HepG2 (cell line): Measurements from ENCODE around the gene PDK2. TPM values are rescaled to one million over a fixed set of nuclear protein-coding genes. Genes with fewer than 3 reads are reported as not detected.

Experiments
- IRF2 ChIP-seq: IDR thresholded peaks from 2 replicates; pipeline ENCODE4 v1.6.1; 2018; ENCODE audit warnings: missing genetic modification reagents, missing compliant biosample characterization
- MAZ ChIP-seq, 2 experiments: sonication (generic) in 1 of 2; formaldehyde crosslinking in 1 of 2; IDR thresholded peaks; 2 replicates each; pipeline versions ENCODE4 v1.5.0 to v1.6.1; 2012 to 2020; ENCODE audit warnings: low read depth in 2 of 2, mild to moderate bottlenecking in 2 of 2, borderline replicate concordance in 1 of 2, improper control_type of control experiment in 1 of 2, low read length in 1 of 2, missing genetic modification reagents in 1 of 2, moderate library complexity in 1 of 2
- MTA3 ChIP-seq: sonication (generic); formaldehyde crosslinking; IDR thresholded peaks from 2 replicates; pipeline ENCODE4 v1.4.0; 2020; ENCODE audit warnings: missing genetic modification reagents
- POLR2G ChIP-seq: fragments of 200-400 bp; formaldehyde crosslinking; IDR thresholded peaks from 2 replicates; pipeline ENCODE4 v1.6.1; 2018; ENCODE audit warnings: mild to moderate bottlenecking, low read depth, low read length, moderate library complexity
- SAFB2 ChIP-seq: sonication (generic); formaldehyde crosslinking; IDR thresholded peaks from 2 replicates; pipeline ENCODE4 v1.5.1; 2020; ENCODE audit warnings: missing genetic modification reagents, low read depth, mild to moderate bottlenecking, borderline replicate concordance
- ZBTB4 ChIP-seq: sonication (generic); formaldehyde crosslinking; IDR thresholded peaks from 2 replicates; pipeline ENCODE4 v1.4.0; 2020; ENCODE audit warnings: missing genetic modification reagents, mild to moderate bottlenecking, borderline replicate concordance
- ZNF24 ChIP-seq: fragments of 450-650 bp; IDR thresholded peaks from 2 replicates; pipeline ENCODE4 v1.6.1; 2017; ENCODE audit warnings: antibody characterized with exemption, mild to moderate bottlenecking
- ZNF598 ChIP-seq: sonication (generic); formaldehyde crosslinking; IDR thresholded peaks from 2 replicates; pipeline ENCODE4 v1.5.1; 2020; ENCODE audit warnings: mild to moderate bottlenecking, missing genetic modification reagents, borderline replicate concordance
- ZNF782 ChIP-seq: sonication (generic); formaldehyde crosslinking; IDR thresholded peaks from 2 replicates; pipeline ENCODE4 v1.4.0; 2020; ENCODE audit warnings: missing genetic modification reagents, mild to moderate bottlenecking, borderline replicate concordance
- ZSCAN20 ChIP-seq: sonication (generic); formaldehyde crosslinking; IDR thresholded peaks from 2 replicates; pipeline ENCODE4 v1.4.0; 2020; ENCODE audit warnings: missing genetic modification reagents, mild to moderate bottlenecking, borderline replicate concordance
- polyA plus RNA-seq, 8 experiments: library from polyadenylated mRNA; depleted of rRNA in 3 of 8; stranded (reverse) in 7 of 8; unstranded in 1 of 8; fragments of >200 nt; fragmentation: Illumina TruSeq in 4 of 8; extraction: Trizol in 4 of 8; gene quantifications; 2 replicates each; pipeline versions ENCODE4 v1.2.1 to v1.2.3, GENCODE V29; 2011 to 2016; ENCODE audit warnings: low read depth in 4 of 8, missing spikeins in 1 of 8, mixed read lengths in 1 of 8; ENCODE audit not compliant: insufficient read depth in 1 of 8
- total RNA-seq, 5 experiments: library from RNA; depleted of rRNA; stranded (reverse); fragments of >200 nt; fragmentation: Illumina TruSeq; extraction: Trizol; gene quantifications; 2 replicates each; pipeline ENCODE4 v1.2.3, GENCODE V29; 2016; ENCODE audit warnings: low read depth in 1 of 5
- TF ChIP-seq, protein P1 (sequence below): sonication (generic); formaldehyde crosslinking; IDR thresholded peaks from 2 replicates; pipeline ENCODE4 v1.5.1; 2020; ENCODE audit warnings: mild to moderate bottlenecking, missing genetic modification reagents, borderline replicate concordance
- TF ChIP-seq, protein P2 (sequence below): sonication (generic); formaldehyde crosslinking; IDR thresholded peaks from 2 replicates; pipeline ENCODE4 v1.4.0; 2020; ENCODE audit warnings: missing genetic modification reagents
- TF ChIP-seq, protein P3 (sequence below), 2 experiments: sonication (generic) in 1 of 2; formaldehyde crosslinking in 1 of 2; IDR thresholded peaks; 2 replicates each; pipeline versions ENCODE4 v1.5.1 to v1.6.1; 2011 to 2020; ENCODE audit warnings: borderline replicate concordance in 1 of 2, low read depth in 1 of 2, low read length in 1 of 2, mild to moderate bottlenecking in 1 of 2, missing genetic modification reagents in 1 of 2, moderate library complexity in 1 of 2

The PDK2 gene
- total and polyA plus RNA-seq, 2 of the 13 experiments (the other 11 are each of a cell fraction or from before 2014, with no cell fraction given), result 18.5 to 59.7 TPM

GRCh38 chr17:50111673-50112655, 16.8 kb downstream of the PDK2 start (continued):
- TF ChIP-seq, protein P1, sequence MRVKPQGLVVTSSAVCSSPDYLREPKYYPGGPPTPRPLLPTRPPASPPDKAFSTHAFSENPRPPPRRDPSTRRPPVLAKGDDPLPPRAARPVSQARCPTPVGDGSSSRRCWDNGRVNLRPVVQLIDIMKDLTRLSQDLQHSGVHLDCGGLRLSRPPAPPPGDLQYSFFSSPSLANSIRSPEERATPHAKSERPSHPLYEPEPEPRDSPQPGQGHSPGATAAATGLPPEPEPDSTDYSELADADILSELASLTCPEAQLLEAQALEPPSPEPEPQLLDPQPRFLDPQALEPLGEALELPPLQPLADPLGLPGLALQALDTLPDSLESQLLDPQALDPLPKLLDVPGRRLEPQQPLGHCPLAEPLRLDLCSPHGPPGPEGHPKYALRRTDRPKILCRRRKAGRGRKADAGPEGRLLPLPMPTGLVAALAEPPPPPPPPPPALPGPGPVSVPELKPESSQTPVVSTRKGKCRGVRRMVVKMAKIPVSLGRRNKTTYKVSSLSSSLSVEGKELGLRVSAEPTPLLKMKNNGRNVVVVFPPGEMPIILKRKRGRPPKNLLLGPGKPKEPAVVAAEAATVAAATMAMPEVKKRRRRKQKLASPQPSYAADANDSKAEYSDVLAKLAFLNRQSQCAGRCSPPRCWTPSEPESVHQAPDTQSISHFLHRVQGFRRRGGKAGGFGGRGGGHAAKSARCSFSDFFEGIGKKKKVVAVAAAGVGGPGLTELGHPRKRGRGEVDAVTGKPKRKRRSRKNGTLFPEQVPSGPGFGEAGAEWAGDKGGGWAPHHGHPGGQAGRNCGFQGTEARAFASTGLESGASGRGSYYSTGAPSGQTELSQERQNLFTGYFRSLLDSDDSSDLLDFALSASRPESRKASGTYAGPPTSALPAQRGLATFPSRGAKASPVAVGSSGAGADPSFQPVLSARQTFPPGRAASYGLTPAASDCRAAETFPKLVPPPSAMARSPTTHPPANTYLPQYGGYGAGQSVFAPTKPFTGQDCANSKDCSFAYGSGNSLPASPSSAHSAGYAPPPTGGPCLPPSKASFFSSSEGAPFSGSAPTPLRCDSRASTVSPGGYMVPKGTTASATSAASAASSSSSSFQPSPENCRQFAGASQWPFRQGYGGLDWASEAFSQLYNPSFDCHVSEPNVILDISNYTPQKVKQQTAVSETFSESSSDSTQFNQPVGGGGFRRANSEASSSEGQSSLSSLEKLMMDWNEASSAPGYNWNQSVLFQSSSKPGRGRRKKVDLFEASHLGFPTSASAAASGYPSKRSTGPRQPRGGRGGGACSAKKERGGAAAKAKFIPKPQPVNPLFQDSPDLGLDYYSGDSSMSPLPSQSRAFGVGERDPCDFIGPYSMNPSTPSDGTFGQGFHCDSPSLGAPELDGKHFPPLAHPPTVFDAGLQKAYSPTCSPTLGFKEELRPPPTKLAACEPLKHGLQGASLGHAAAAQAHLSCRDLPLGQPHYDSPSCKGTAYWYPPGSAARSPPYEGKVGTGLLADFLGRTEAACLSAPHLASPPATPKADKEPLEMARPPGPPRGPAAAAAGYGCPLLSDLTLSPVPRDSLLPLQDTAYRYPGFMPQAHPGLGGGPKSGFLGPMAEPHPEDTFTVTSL (CRISPR knock-in tag), result 0 out of 2 replicates have a peak, but pooled peaks have one; percentile 35
- TF ChIP-seq POLR2G (peak; percentile 56; the same call in 1 of the 2 replicates), ZNF24 (no peak), ZNF598 (CRISPR knock-in tag) (0 out of 2 replicates have a peak, but pooled peaks have one; percentile 1), ZBTB4 (CRISPR knock-in tag) (no peak), ZNF782 (CRISPR knock-in tag) (peak; percentile 71; the same call in 1 of the 2 replicates), IRF2 (CRISPR knock-in tag) (peak; percentile 26; the same call in 1 of the 2 replicates), ZSCAN20 (no peak), SAFB2 (no peak; the same call in 1 of the 2 replicates), MAZ (IDR thresholded peaks at IDR 0.05; ENCODE audit: borderline replicate concordance, low read depth, low read length) (no peak), MAZ (CRISPR knock-in tag; IDR thresholded peaks at IDR 0.05; ENCODE audit: low read depth) (peak; percentile 66), MTA3 (CRISPR knock-in tag) (no peak)
- TF ChIP-seq, protein P2, sequence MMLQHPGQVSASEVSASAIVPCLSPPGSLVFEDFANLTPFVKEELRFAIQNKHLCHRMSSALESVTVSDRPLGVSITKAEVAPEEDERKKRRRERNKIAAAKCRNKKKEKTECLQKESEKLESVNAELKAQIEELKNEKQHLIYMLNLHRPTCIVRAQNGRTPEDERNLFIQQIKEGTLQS, result no peak
- TF ChIP-seq, protein P3, sequence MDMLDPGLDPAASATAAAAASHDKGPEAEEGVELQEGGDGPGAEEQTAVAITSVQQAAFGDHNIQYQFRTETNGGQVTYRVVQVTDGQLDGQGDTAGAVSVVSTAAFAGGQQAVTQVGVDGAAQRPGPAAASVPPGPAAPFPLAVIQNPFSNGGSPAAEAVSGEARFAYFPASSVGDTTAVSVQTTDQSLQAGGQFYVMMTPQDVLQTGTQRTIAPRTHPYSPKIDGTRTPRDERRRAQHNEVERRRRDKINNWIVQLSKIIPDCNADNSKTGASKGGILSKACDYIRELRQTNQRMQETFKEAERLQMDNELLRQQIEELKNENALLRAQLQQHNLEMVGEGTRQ (IDR thresholded peaks at IDR 0.05; ENCODE audit: low read depth, low read length), result no peak
- TF ChIP-seq, protein P3 (CRISPR knock-in tag; IDR thresholded peaks at IDR 0.05; ENCODE audit: borderline replicate concordance), result peak; percentile 70; the same call in 1 of the 2 replicates
